OCI-LY3 (cell line): Measurements from ENCODE around the gene MAPKAP1.

ENCODE experiments used
- H2AFZ ChIP-seq: fragments of 200-600, 300-600 bp; shearing (Covaris generic); 2 replicates; pipeline ENCODE4 v1.6.0; 2014; ENCODE audit warnings: antibody characterized with exemption, low read depth, low read length
- H3K27ac ChIP-seq: fragments of 200-600, 300-600 bp; sonication (generic); 2 replicates; pipeline ENCODE4 v1.5.1; 2014; ENCODE audit warnings: mild to moderate bottlenecking, low read length, moderate library complexity, mixed read lengths
- H3K27me3 ChIP-seq: fragments of 200-600, 300-600 bp; sonication (generic); 2 replicates; pipeline ENCODE4 v1.6.1; 2014; ENCODE audit warnings: low read depth, low read length, mixed read lengths
- H3K36me3 ChIP-seq: fragments of 200-600, 300-600 bp; sonication (generic); replicated peaks from 2 replicates; pipeline ENCODE3; 2014; ENCODE audit warnings: low read depth, low read length, mixed read lengths
- H3K4me1 ChIP-seq: fragments of 300-600, 200-600 bp; sonication (generic); 2 replicates; pipeline ENCODE4 v1.6.1; 2014; ENCODE audit warnings: low read length, mixed read lengths
- H3K4me2 ChIP-seq: fragments of 200-600, 300-600 bp; sonication (generic); 2 replicates; pipeline ENCODE4 v1.6.1; 2014; ENCODE audit warnings: low read length, mixed read lengths
- H3K4me3 ChIP-seq: fragments of 300-600, 200-600 bp; sonication (generic); 2 replicates; pipeline ENCODE4 v1.5.1; 2014; ENCODE audit warnings: antibody characterized with exemption, mild to moderate bottlenecking, low read length, moderate library complexity
- H3K79me2 ChIP-seq: fragments of 300-600, 200-600 bp; shearing (Covaris generic); 2 replicates; pipeline ENCODE4 v1.6.1; 2014; ENCODE audit warnings: mild to moderate bottlenecking, low read length, mixed read lengths
- H3K9ac ChIP-seq: fragments of 300-600, 200-600 bp; shearing (Covaris generic); 2 replicates; pipeline ENCODE4 v1.6.0; 2014; ENCODE audit warnings: mild to moderate bottlenecking, low read length, moderate library complexity
- H3K9me3 ChIP-seq: fragments of 200-600, 300-600 bp; shearing (Covaris generic); 2 replicates; pipeline ENCODE4 v1.6.1; 2014; ENCODE audit warnings: low read length, mixed read lengths; ENCODE audit not compliant: insufficient read depth
- H4K20me1 ChIP-seq: fragments of 200-600, 300-600 bp; sonication (generic); 2 replicates; pipeline ENCODE4 v1.6.1; 2016; ENCODE audit warnings: low read length, mixed read lengths; ENCODE audit not compliant: insufficient read depth
- EZH2phosphoT487 ChIP-seq: fragments of 200-600 bp; shearing (Covaris generic); IDR thresholded peaks from 2 replicates; pipeline ENCODE4 v1.6.1; 2018; ENCODE audit warnings: antibody characterized with exemption, mixed run types, low read depth
- TF ChIP-seq, protein P1 (sequence below): fragments of 200-600, 300-600 bp; sonication (generic); IDR thresholded peaks from 2 replicates; pipeline ENCODE4 v1.5.1; 2014; ENCODE audit warnings: antibody characterized with exemption, low read length, low read depth

The MAPKAP1 gene

DNA sequence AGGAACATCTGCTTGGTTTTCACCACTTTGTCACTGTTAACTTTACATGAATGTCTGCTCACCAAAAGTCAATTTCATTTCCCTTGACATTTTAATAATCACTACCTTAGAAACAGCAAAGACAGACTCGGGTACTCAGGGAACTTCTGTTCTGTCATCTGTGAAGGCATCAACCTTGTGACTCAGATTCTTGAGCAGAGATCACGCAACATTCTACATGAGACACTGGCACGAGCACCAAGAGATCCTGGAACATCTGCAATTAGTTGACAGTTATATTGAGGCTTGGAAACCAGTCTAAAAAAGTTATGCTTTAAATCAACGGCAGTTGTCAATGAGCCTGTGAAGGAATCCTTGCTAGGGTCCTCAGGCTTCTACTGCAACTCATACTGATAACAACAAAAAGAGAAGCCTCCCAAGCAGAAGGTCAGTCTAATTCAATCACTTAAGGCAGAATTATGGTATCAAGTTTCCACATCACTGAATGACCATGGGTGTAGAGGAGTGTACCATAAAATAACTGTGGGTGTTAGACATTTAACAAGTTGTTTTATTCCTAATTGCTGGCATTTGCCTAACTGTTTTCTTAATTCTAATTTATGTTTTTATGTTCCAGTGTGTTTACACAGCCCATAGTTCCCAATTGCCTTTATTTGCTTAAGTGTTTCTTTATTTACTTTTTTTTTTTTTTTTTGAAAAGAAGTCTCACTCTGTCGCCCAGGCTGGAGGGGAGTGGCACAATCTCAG lies 36.8 kb upstream of the MAPKAP1 start:
- Histone ChIP-seq H4K20me1 (no peaks in the 10 kb centered on the region), H3K36me3 (no peaks in the 10 kb centered on the region), H3K9me3 (no peaks in the 10 kb centered on the region), H3K9ac (no peak overlapping the region), H3K79me2 (no peaks in the 10 kb centered on the region), H3K4me1 (peaks cover 20% of the 10 kb centered on the region), H3K27ac (no peak overlapping the region), H3K4me2 (no peak overlapping the region), H3K4me3 (no peak overlapping the region), H2AFZ (no peak overlapping the region), H3K27me3 (peaks cover 21% of the 10 kb centered on the region)
- TF ChIP-seq, protein P1, sequence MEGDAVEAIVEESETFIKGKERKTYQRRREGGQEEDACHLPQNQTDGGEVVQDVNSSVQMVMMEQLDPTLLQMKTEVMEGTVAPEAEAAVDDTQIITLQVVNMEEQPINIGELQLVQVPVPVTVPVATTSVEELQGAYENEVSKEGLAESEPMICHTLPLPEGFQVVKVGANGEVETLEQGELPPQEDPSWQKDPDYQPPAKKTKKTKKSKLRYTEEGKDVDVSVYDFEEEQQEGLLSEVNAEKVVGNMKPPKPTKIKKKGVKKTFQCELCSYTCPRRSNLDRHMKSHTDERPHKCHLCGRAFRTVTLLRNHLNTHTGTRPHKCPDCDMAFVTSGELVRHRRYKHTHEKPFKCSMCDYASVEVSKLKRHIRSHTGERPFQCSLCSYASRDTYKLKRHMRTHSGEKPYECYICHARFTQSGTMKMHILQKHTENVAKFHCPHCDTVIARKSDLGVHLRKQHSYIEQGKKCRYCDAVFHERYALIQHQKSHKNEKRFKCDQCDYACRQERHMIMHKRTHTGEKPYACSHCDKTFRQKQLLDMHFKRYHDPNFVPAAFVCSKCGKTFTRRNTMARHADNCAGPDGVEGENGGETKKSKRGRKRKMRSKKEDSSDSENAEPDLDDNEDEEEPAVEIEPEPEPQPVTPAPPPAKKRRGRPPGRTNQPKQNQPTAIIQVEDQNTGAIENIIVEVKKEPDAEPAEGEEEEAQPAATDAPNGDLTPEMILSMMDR, result no peak
- TF ChIP-seq EZH2phosphoT487, result no peak

DNA sequence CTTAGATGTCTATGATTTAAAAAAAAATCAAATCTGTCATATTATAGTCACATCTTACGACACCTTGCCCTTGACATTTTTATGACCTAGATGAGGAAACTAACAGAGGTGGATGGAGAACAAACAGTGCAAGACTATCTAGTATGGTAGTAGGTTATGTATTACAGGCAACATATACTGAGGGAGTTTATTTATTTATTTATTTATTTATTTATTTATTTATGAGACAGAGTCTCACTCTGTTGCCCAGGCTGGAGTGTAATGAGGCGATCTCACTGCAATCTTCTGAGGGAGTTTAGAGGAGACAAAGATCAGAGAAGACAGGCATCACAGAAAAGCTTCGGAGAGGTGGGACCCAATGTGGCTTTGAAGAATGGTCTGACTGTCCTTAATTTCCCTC lies 35.6 kb upstream of the MAPKAP1 start:
- peaks cover 21% of the 10 kb centered on the region for H3K27me3 ChIP-seq
- no peak overlapping the region for H3K9ac ChIP-seq
- TF ChIP-seq EZH2phosphoT487, result no peak
- TF ChIP-seq, protein P1, result no peak
- no peak overlapping the region for H2AFZ ChIP-seq
- no peak overlapping the region for H3K27ac ChIP-seq
- H3K4me2 ChIP-seq, result no peak overlapping the region
- H3K4me3 ChIP-seq, result no peak overlapping the region
- H3K4me1 ChIP-seq, result peaks cover 15% of the 10 kb centered on the region
- H3K9me3 ChIP-seq, result no peaks in the 10 kb centered on the region
- H3K79me2 ChIP-seq, result no peaks in the 10 kb centered on the region
- no peaks in the 10 kb centered on the region for H3K36me3 ChIP-seq
- H4K20me1 ChIP-seq, result no peaks in the 10 kb centered on the region

- Histone ChIP-seq H3K4me2 (no peak overlapping the region), H3K4me3 (no peak overlapping the region), H3K9me3 (no peaks in the 10 kb centered on the region), H3K36me3 (no peaks in the 10 kb centered on the region), H3K27me3 (peaks cover 11% of the 10 kb centered on the region; the same call in 1 of the 2 replicates), H3K4me1 (peaks cover 5% of the 10 kb centered on the region; the same call in 1 of the 2 replicates), H3K9ac (no peak overlapping the region), H3K79me2 (no peaks in the 10 kb centered on the region), H3K27ac (no peak overlapping the region), H4K20me1 (no peaks in the 10 kb centered on the region), H2AFZ (no peak overlapping the region)
- TF ChIP-seq, protein P1, result no peak
- TF ChIP-seq EZH2phosphoT487, result no peak
Observed at GRCh38 chr9:125739436-125739835, 32.4 kb upstream of the MAPKAP1 start.

DNA sequence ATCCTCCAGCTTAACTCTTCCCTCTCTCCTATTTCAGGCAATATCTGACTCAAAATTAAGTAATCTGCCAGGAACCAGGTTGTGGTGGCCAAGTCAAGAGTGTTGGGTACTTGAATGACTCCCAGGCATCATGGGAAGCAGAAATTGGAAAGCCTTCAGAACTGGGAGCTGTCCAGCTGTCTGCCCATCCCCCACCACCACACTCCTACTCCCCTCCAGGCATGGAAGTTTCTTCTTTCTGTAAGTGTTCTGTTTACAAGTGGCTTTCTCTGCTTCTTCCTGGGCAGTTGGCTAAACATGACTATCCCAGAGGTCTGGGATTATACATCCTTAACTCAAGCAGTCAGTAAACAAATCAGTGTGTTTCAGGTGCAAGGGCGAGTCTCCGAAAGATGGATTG lies 25.6 kb upstream of the MAPKAP1 start:
- H3K4me1 ChIP-seq, result no peaks in the 10 kb centered on the region; the same call in 1 of the 2 replicates
- no peaks in the 10 kb centered on the region for H4K20me1 ChIP-seq
- H2AFZ ChIP-seq, result no peak overlapping the region
- no peak overlapping the region for H3K27ac ChIP-seq
- no peak overlapping the region for H3K9ac ChIP-seq
- H3K27me3 ChIP-seq, result no peaks in the 10 kb centered on the region; the same call in 1 of the 2 replicates
- H3K4me2 ChIP-seq, result no peak overlapping the region
- H3K9me3 ChIP-seq, result no peaks in the 10 kb centered on the region
- H3K36me3 ChIP-seq, result no peaks in the 10 kb centered on the region
- TF ChIP-seq, protein P1, result no peak
- no peak for TF ChIP-seq EZH2phosphoT487
- H3K79me2 ChIP-seq, result no peaks in the 10 kb centered on the region
- no peak overlapping the region for H3K4me3 ChIP-seq
